Right renal pelvis (tissue), 4 donors: Measurements from ENCODE around the gene TEPSIN. TPM values are rescaled to one million over a fixed set of nuclear protein-coding genes. Genes with fewer than 3 reads are reported as not detected.
"Not testable (repeated sequence)": the region's sequence is repeated elsewhere in the genome, so short reads cannot be mapped to it uniquely, and the experiment has no call there.

Experiments
- DNase-seq, 4 donors: peaks; one replicate each; pipeline ENCODE4 v3.0.0-alpha.2; 2013; ENCODE audit warnings: low read depth in 4 of 4, low spot score in 3 of 4, missing footprints in 1 of 4
- polyA plus RNA-seq, 4 donors: library from polyadenylated mRNA; unstranded; fragments of 120-200 nt; gene quantifications; one replicate each; pipeline ENCODE4 v1.2.1, GENCODE V29; 2013; ENCODE audit not compliant: insufficient read length in 4 of 4

The TEPSIN gene
- polyA plus RNA-seq, 4 donors: 16.3 to 27.7 (median 17.7) TPM

- DNase-seq: no peak
Observed at GRCh38 chr17:81237591-81238489, 1.0 kb downstream of the TEPSIN start.

- no peak for DNase-seq
Observed at GRCh38 chr17:81236784-81237183, 2.1 kb downstream of the TEPSIN start.

DNA sequence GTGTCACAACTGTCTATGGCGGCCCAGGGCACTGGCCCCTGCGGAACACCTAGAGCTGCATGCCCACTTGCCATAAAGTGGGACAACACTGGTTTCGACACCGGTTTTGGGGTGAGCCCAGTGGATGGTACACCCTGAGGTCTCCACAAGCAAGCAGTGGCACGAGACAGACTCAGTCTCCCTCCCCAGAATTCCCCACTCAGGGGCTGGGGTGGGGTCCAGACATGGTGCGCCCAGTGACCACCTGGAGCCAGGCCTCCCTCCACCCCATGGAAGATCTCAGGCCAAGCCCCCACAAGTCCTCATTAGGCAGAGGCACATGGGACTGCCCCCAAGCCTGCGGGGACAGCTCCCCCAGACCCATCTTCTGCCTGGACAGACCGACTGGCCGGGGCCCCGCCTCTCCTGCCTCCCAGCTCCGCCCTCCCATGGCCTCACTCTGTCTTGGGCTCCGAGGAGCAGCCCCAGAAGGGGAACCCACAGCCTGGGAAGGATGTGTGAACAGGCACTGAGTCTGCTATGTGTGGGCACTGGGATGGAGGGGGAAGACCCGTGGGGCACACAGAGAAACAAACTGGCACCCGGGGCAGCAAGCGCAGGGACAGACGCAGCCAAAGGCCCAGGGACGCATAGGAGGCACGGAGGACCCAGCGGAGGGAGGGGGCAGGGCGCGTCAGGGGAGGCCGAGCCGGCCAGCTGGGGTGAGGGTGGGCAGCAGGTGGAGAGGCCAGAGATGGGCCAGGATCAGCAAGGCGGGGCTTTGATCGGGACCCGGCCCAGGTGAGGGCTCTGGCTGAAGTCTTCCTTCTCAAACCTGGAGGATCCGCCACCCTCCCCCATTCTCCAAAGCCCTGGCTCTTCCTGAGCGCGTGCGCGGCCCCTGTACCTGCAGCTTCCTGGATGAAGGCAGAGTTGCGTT, 2.8 kb downstream of the TEPSIN start:
- no peak for DNase-seq

DNA sequence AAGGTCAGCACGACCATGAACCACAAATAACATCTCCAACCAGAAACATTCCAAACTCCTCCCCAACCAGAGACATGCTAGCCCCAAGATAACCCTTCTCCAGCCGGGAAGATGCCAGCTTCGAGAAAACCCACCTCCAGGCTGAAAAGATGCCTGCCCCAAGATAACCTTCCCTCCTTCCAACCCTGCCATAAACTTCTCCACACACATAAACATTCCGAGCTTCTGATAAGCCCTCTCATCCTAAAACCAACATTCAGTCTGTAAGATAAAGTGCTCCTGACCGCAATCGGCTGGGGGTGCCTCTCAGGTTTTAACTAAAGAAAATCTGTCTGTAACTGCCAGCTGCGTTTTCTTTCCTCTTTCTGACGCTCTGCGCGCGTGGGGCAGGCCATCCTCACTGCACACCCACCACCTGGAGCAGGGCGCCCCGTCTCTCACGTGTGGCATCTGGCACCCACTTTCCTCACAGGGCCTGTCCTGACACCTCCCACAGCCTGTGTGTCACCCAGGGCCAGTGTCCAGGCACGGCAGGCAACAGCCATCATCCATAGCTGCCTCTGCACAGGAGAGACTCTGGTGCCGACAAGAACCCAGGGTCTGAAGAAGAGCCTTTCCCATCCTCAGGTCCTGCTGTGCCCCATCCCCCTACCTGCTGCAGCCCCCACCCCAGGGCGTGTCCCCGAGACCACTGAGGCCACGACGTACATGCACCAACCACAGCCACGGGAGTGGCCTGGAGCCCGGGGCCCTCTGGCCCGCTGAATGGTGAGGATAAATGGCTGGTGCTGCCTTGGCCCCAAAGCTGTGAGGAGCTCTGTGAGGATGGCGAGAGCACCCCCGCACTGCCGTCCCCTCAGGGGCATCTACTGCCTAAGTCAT, 3.7 kb downstream of the TEPSIN start:
- DNase-seq: no peak

DNA sequence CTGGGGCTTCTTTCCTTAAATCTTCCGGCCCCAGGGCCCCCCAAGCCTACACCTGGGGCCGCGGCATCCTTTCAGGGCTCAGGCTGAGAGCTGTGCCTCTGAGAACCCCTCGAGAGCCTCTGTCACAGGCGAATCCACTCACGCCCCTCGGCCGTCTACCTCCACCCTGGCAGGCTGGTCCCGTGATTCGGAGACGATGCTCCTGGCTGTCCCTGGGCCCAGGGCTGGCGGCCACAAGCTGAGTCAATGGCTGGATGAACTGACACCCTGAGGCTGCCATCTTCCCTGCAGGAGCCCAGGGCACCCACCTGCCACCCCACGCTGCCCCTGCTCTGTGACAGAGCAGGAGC, 4.4 kb downstream of the TEPSIN start:
- DNase-seq: no peak

GRCh38 chr17:81233811-81234505, 4.9 kb downstream of the TEPSIN start:
- DNase-seq: no peak

GRCh38 chr17:81233316-81233715, 5.5 kb downstream of the TEPSIN start:
- no peak for DNase-seq

DNA sequence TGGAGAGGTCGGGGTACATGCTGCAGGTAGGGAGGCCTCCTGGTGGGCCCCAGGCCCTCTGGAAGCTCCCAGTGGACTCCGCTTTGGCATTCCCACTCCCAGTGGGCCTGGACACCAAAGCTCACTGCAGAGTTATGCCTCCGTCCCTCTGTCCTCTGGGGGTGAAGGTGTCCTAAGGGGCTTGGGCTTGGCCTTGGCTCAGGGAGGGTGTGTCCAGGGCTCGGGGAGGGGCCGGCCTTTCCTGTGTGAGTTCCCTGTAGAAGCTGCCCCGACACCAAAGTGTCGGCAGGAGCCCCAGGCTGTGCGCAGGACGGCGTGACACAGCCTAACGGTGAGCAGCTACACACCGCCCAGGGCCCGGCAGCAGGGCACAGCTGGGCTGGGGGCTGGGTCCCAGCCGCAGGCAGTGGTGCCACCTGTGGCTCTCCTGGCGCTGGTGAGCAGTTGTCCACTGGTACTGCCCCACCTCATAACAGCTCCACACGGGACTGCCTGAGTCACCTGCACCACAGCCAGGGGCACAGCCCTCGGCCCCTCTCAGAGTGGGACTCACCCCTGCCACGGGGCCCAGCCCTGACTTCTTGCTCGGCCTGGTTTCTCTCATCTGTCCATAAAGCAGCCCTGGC, 6.1 kb downstream of the TEPSIN start:
- DNase-seq: no peak

DNA sequence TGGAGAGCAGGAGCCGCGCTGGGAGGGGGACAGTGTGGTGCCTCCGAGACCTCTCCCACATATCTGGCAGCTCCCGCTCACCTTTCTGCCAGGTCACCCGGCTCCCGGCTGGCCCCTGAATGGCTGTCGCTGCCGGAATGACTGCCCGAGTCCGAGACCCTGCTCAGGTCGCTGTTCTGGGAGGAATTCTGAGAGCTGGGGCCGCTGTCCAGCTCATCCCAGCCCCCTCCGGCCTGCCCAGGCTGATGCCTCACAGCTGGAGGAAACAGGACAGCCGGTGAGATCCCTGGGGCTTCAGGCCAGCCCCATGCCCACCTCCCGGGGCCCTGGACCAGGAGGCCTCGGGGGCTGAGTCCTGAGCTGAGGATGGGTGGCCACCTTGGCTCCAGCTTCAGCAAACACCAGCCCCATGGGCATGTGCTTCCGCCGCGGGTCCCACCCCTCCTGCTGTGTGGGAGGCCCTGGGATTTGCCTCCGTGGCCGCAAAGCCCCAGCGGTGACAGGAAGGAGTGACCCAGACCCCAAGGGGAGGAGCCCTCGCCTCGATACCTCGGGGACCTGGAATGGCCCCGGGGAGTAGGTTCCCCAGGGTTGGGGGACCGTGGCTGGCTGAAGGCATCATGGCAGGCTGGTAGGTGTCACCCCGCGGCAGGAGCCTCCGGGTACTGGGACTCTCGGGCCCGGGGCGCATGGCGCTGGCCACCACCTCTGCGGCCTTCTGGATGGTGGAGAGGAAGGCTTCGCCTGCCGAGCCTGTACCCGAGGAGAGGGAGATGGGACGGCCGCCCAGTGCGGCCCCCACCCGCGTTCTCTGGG, 6.9 kb downstream of the TEPSIN start:
- no peak for DNase-seq

GRCh38 chr17:81231121-81231645, 7.7 kb downstream of the TEPSIN start:
- DNase-seq: no peak

DNA sequence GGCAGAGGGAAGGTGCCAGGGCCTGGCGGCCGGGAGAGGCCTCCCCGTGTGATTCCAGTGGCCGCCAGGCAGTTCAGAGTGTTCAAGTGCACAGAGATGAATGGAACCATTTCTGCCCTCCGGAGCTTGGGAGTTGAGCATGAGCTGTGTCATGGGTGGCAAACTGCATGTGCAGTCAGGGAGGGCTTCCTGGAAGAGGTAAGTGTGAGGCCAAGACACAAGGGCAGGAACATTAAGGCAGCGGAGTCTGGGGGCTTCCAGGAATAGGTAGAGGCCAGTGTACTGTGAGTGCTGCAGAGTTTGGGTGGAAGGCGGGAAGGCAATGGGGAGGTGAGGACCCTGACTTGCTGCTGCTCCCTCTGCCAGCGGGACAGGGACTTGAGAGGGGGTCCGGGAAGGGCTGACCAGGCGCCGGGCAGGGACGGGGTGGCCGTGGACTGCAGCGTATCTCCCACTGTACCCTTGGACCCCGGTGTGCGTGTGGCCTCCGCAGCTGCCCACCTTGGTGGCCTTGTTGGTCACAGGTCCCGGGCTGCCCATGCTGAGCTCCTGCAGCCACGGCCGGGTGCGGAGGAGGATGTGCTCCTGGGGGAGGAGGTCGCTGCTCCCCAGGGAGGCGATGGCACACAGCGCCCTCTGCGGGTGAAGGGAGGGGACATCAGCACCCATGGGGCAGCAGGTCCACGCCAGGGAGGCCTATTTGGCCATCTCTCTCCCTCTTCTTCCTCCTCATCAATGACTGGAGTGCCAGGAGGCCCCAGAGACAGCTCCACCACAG, 8.6 kb downstream of the TEPSIN start:
- no peak for DNase-seq

DNA sequence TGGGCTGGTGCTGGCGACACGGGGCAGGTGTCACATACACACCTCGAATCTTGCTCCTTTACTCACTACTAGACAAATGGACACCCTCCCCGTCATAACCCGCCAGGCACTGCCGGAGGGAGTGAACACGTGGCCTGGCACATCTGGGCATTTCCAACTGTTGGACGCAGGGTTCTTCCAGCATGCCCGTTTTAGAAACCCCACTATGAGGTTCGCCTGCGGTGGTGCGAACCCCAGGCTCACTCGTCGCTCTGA, 9.3 kb downstream of the TEPSIN start:
- no peak for DNase-seq

- DNase-seq: no peak
Observed at GRCh38 chr17:81228834-81229665, 9.8 kb downstream of the TEPSIN start.

DNA sequence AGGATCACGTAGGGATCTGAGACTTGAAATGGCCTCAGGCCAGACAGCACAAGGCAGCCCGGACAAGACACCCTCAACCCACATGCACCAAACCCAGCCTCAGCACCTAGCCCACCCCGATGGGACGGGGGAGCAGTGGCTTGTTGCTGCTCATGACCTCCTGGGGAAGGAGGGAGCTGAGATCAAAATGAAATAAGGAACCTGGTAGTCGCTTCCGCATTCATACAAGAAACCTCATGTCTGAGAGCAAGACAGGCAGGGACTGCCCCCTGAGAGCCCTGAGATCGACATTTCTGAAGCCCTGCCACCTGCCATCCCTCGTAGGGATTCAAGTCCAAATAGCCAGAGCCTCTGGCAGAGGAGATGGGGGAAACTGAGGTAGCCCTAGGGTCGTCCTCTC, 10.4 kb downstream of the TEPSIN start:
- DNase-seq: no peak

DNA sequence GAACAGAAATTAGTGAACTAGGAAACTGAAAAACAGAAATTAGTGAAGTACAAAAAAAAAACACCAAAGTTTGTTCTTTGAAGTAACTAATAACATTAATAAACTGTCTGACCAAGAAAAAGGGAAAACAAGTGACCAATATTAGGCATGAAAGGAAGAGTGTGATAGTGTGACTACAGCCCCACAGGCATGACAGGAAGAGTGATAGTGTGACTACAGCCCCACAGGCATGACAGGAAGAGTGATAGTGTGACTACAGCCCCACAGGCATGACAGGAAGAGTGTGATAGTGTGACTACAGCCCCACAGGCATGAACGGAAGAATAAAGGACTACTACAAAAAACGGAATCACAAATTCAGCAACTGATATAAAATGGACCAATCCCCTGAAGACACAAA, 11.2 kb downstream of the TEPSIN start:
- DNase-seq: not testable (repeated sequence)

- DNase-seq: no peak
Observed at GRCh38 chr17:81223762-81224130, 15.1 kb downstream of the TEPSIN start.
